Epidermal melanocyte (primary cell): ENCODE measurements around the gene PHPT1.
"Not testable (repeated sequence)": the region's sequence is repeated elsewhere in the genome, so short reads cannot be mapped to it uniquely, and the experiment has no call there.

Experiments
- DNase-seq: peaks from one replicate; pipeline ENCODE4 v3.0.0; 2011; ENCODE audit warnings: low spot score; ENCODE audit not compliant: insufficient read length

Gene PHPT1

GRCh38 chr9:136823136-136824046 is 25.8 kb upstream of the PHPT1 start:
- DNase-seq = no peak

DNA sequence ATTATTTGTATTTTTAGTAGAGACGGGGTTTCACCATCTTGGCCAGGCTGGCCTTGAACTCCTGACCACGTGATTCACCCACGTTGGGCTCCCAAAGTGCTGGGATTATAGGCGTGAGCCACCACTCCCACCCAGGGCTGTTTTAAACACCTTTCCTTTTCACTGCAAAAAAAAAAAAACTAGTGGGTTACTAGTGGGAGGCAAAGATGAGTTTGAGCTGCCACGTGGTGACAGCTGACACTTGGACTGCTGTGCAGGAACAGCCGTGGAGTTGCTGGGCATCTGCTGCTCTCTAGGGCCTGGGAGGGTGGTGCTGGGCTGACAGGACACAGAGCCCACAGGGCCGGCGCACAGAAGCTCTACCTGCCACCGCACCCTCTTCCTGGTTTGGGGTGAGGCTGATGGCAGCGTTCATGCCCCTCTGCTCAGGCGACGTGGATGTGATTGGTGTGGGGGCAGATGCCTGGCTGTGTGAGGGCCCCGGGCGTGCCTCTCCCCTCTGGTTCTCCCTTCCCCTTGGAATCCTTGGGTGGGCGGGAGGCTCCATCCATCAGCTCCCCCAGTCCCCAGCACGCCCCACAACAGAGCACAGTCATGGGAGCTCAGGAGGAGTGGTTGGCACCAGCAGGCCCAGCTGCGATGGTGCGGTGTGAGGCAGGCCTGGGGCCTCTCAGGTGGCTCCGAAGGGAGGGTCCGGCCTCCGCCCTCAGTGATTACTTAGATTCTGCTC is 24.5 kb upstream of the PHPT1 start:
- DNase-seq = no peak

- no peak for DNase-seq
Measured at GRCh38 chr9:136825295-136826187, 23.7 kb upstream of the PHPT1 start.

DNA sequence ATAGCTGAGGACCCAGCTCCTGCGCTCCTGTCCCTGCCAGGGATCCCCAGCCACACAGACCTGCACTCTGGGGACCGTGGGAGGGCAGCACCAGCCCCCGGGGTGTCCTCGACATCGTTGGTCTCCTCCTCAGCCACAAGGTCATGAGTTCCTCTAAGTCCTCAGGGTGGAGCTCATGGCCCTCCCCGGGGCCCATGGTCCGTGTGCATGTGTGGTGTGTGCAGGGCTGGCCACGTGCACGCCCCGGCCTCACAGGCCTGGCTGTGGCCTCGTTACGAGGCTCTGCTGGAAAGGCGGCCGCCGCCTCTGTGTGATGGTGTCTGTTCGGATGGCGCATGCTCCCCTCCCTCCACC is 23.0 kb upstream of the PHPT1 start:
- DNase-seq = no peak

DNA sequence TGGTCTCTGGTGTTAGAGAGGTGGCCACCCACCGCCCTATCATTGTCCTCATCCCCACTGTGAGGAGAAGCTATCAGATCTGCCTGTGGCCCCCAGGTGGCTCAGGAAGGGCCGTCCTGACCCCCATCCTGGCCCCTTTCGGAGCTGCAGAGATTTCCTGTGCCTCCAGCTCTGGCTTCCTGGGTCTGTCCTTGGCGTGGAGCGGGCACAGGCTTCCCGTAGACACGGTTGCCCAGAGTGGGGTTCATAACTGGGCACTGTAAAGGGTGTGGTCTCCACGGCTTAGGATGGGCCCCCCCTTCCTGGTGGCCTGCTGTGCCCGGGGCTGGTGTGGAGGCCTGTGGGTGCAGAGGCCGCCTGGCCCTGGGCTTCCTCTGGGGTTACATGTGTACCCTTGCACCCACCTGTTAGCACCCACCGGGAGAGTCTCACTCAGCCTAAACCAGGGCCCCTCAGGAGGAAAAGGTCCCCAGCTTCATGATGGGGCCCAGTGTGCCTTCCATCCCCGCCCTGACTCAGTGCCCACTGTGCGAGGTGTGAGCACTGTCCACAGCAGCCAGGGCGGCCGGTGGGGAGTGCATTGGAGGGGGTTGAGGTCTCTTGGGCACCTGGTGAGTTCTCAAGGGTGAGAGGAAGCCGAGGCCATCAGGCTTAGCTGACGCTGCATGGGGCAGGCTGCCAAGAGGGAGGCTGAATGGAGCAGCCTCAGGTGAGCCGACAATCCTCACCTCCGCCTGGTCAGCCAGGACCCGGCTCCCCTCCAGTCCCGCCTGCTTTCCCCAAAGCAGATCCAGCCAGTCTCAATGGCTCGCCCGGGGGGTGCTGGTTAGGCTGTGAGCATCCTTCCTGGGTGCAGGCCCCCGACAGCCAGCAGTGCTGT is 22.3 kb upstream of the PHPT1 start:
- no peak for DNase-seq

- no peak for DNase-seq
Measured at GRCh38 chr9:136827794-136828473, 21.3 kb upstream of the PHPT1 start.

DNA sequence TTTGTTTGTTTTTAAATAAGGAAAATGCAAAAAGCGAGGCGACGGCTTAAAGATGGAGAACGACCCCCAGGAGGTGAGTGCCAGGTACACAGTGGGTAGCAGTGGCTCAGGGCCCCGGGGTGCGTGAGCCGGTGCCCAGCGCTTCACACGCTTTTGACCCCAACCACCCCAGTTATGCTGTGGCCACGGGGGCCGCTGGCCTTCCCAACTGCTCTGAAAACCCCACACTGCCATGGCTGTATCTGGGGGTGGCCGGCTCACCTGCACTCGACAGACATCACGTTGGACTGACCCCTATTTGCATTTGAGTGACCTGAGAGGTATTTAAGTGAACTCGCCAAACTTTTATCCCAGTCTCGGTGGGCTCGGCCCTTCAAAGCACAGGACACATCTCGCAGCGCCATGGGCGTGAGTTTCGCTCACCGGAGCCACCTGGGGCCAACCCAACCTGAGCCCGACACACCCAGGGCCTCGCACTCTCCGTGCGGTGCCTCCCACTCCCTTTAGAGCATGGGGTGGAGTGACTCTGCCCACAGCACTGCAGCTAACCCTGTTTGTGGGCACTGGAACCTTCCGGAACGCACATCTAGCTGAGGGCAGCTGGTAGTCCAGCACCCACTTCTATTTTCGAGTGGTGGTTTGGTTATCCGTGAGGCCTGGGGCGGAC is 20.6 kb upstream of the PHPT1 start:
- DNase-seq = no peak

DNA sequence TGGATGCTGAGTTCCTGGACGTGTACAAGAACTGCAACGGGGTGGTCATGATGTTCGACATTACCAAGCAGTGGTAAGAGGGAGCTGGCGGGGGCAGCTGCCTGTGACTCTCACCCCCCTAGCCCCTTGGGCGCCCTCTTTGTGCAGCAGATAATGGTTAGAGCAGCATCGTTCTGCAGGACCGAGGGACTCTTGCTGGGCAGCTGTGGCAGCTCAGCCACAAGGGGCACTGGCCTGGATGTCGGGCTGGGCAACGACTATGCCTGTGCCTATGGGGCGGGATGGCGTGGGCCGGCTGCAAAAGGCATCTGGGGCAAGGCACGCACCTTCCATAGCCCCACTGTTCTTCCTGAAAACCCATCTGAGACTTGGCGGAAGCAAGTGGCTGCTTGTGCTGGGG is 19.8 kb upstream of the PHPT1 start:
- DNase-seq = no peak

DNA sequence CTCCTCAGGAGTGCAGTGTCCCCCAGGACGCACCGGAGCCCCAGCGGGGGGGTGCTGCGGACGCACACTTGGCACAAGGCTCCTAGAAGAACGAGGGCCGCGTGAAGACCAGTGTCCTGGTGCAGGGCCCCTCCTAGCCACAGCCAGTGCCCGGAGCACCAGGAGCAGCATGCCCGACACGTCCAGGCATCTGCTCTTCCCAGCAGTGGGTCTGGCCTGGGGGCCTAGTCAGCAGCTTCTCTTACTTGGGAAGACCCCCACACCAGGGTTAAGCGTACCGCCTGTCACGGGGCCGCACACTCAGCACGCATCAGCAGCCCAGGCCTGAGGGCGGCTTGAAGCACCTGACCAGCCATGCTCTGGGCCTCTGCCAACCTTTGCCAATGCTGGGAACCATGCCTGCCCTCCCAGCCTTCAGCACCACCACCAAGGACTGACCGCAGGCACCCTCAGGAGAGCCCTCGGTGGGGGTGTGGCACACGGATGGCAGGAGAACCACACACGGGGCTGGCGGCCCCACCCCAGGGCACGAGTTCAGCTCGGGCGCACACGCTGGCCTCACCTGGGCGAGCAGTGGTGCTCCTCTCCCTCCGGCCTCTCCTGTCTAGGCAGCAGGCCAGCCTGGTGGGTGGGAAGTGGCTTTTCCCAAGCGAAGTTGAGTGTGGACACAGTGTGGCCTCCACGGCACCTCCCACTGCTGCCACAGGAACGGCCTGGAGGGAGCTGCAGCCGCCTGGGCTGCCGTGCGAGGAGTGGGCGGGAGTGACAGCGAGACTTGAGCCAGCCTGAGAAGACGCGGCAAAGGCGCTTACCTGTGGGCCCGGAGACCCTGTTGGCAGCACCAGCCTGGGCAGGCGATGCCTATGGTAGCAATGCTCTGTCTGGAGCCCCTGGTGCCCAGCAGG is 19.0 kb upstream of the PHPT1 start:
- DNase-seq = no peak

GRCh38 chr9:136831002-136831719 is 18.0 kb upstream of the PHPT1 start:
- no peak for DNase-seq

- no peak for DNase-seq
Measured at GRCh38 chr9:136831720-136832104, 17.5 kb upstream of the PHPT1 start.

DNA sequence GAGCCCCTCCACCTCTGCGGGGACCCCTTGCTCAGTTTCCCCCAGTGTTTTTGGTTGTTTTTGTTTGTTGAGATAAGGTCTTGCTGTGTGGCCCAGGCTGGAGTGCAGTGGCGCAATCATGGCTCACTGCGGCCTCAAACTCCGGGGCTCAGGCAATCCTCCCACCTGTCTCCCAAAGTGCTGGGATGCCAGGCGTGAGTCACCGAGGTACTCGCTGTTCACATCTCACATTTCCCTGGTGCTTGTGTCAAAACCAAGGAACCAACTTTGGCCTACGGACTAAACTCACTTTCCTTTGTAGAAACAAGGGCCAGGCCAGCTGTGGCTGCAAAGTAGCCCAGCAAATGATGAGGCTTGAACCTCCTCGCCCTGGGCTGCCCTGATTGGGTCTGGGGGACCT is 16.6 kb upstream of the PHPT1 start:
- no peak for DNase-seq

- DNase-seq = not testable (repeated sequence)
Measured at GRCh38 chr9:136833381-136834048, 15.7 kb upstream of the PHPT1 start.

DNA sequence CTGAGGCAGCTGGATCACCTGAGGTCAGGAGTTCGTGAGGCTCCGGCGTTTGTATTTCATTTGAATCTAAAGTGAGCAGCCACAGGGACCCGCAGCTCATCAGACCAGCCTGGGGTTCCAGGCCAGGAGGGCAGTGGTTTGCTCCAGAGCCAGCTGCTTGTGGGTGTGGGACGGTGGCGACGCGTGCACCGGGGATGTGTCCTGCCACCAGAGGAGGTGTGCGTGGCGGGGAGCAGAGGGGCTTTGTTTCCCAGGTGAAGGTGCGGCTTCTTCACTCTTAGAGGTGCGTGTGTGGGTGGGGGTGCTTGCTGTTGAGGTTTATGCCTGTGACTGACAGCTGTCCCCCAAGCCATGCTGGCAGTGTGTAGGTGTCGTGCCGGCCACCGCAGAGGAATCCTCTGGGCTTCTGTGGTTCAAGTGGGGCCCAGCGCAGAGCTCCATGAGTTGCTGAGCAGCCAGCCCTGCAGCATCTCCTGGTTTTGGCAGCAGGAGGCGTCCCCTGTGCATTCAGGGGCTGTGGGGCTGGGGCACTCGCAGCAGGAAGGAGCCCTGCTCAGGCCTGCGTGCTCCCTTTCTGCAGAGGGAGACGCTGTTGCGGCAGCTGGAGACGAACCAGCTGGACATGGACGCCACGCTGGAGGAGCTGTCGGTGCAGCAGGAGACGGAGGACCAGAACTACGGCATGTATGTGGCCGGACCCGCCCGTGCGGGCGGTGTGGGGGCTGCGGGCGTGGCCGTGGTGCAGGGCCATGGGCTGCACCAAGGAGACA is 13.9 kb upstream of the PHPT1 start:
- DNase-seq = no peak

DNA sequence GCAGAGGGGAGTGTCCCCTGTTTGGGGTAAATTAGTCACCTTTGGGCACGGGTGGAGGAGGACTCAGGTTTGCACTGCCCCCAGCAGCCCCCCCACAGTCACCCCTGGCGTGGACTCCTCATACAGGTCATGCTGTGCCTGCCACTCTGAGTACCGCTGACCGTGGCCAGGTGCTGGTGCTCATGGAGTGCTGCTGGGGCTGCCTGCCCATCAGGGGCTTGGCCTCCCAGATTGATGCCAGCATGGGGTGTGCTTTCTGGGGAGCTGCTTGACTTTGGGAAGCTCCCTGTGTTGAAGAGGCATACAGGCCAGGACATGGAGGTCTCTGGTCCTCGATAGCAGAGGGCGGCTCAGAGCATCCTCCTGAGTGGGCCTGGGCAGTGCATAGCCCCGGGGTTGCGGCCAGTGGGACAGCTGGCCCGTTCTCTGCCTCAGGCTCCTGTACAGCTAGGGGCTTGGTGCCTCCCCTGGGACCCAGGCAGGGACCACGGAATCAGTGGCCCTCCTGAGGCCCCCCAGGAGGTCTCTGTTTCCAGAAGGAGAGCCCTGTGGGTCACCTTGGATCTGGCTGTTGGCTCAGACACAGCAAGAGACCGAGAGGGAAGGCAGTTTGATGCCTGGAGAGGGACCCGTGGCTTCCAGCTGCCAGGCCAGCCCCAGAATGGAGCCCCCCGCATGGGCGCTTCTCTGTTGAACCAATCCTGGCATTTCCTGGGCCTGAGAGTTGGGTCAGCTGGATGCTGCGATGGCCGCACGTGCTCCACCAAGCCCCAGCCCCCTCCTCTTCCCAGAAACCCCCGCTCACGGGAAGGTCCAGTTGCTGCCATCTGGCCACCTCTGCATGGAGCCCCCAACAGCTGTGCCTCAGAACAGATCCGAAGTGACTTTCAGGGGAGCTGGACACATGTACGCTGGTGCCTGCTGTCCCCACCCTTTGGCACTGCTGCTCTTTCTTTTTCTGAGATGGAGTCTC is 13.0 kb upstream of the PHPT1 start:
- no peak for DNase-seq
